H1 (cell line): Measurements from ENCODE around the gene STAP2. TPM values are rescaled to one million over a fixed set of nuclear protein-coding genes. Genes with fewer than 3 reads are reported as not detected.

ENCODE experiments used
- JUND ChIP-seq: IDR thresholded peaks from 2 replicates; pipeline ENCODE4 v1.6.1; 2011; ENCODE audit warnings: mild to moderate bottlenecking, improper control_type of control experiment, low read length
- polyA plus RNA-seq, 7 experiments: library from polyadenylated mRNA; depleted of rRNA in 3 of 7; stranded (reverse) in 5 of 7; unstranded in 2 of 7; fragments of >200 nt in 5 of 7; fragments of 200-250 nt in 2 of 7; gene quantifications; 1 replicate in 5 of 7; 2 replicates in 1 of 7; 4 replicates in 1 of 7; pipeline versions ENCODE4 v1.2.1 to v1.2.3, GENCODE V29; 2011 to 2013; ENCODE audit warnings: missing spikeins in 2 of 7, mixed read lengths in 2 of 7
- total RNA-seq: library from RNA; stranded (reverse); fragmentation: NEBNext Ultra II Directional; extraction: Animal tissue kit (Norgen Biotek cat#: 25700); gene quantifications from 2 replicates; pipeline ENCODE4 v1.2.1, GENCODE V29; 2021
- TF ChIP-seq, protein P1 (sequence below): IDR thresholded peaks from 2 replicates; pipeline ENCODE4 v1.6.1; 2012; ENCODE audit warnings: inconsistent platforms

Gene STAP2
- total and polyA plus RNA-seq, 2 of the 8 experiments (the other 6 are each of a cell fraction or from before 2014, with no cell fraction given) = 15.3 to 37.3 TPM

DNA sequence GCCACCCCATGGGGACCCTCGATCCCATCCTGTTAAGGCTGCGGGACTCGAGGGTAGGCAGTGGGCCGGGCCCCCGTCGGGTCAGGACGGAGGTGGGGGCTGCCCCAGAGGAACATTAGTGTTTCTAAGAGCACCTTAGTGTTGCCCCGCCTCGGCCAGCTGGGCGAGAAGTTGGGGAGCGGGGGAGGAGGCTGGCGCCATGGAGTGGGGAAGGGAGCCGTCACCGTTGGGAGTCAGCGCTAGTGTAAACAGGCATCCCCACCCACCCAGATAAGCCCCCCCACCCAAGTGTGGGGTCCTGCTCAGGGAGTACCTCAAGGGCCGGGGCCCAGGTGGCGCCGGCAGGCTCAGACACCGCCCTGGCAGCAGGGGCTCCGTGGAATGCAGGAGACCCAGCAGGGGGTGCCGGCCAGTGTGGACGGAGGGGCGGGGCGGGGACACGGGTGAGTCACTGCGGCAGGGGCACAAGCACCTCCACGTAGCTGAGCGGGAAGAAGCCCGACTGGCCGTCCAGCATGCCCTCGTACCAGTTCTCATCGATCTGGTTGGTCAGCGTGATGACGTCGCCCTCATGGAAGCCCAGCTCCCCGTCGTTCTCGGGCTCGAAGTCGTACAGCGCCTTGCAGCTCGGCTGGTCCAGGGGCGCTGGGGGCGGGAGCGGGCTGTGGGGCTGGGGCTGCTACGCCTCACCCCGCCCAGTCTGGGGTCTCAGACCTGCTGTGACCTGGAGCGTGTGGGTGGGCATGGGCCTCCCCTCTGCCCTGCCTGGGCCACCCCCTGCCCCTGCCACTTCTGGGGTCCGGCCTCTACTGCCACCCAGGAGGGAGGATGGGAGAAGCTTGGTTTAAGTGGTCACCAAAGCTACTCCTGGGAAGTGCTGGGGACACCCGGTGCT, 22.8 kb upstream of the STAP2 start (continued):
- 0 out of 2 replicates have a peak, but pooled peaks have one; percentile 33 for TF ChIP-seq JUND
- TF ChIP-seq, protein P1, sequence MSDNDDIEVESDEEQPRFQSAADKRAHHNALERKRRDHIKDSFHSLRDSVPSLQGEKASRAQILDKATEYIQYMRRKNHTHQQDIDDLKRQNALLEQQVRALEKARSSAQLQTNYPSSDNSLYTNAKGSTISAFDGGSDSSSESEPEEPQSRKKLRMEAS = peak; percentile 32; the same call in 1 of the 2 replicates
